Liver (tissue), 9 donors: ENCODE data around the gene KBTBD13. TPM values are rescaled to one million over a fixed set of nuclear protein-coding genes. Genes with fewer than 3 reads are reported as not detected.

Experiments used
- DNase-seq: peaks from one replicate; pipeline ENCODE4 v3.0.0-alpha.2; 2017; ENCODE audit warnings: low spot score
- H3K27ac ChIP-seq, 2 donors: one replicate each; pipeline ENCODE4 v1.7.0; 2013; ENCODE audit warnings: inconsistent platforms in 2 of 2, low read length in 2 of 2, control low read depth in 1 of 2, low read depth in 1 of 2, mild to moderate bottlenecking in 1 of 2
- H3K27me3 ChIP-seq, 4 donors: one replicate each; pipeline versions ENCODE4 v1.6.1 to v1.7.0; 2013; ENCODE audit warnings: low read length in 3 of 4, inconsistent platforms in 1 of 4, mild to moderate bottlenecking in 1 of 4, moderate library complexity in 1 of 4; ENCODE audit not compliant: control insufficient read depth in 4 of 4, insufficient read depth in 4 of 4
- H3K36me3 ChIP-seq, 4 donors: one replicate each; pipeline versions ENCODE4 v1.6.1 to v1.7.0; 2013; ENCODE audit warnings: low read length in 3 of 4, mild to moderate bottlenecking in 3 of 4, low read depth in 1 of 4, moderate library complexity in 1 of 4; ENCODE audit not compliant: control insufficient read depth in 4 of 4, insufficient read depth in 3 of 4
- H3K4me1 ChIP-seq, 4 donors: one replicate each; pipeline versions ENCODE4 v1.6.1 to v1.7.0; 2013; ENCODE audit warnings: low read length in 3 of 4, mild to moderate bottlenecking in 3 of 4, moderate library complexity in 1 of 4; ENCODE audit not compliant: control insufficient read depth in 4 of 4, insufficient read depth in 4 of 4
- H3K4me3 ChIP-seq, 3 donors: one replicate each; pipeline versions ENCODE4 v1.6.1 to v1.7.0; 2013; ENCODE audit warnings: low read length in 3 of 3, control low read depth in 1 of 3, low read depth in 1 of 3, mild to moderate bottlenecking in 1 of 3
- H3K9ac ChIP-seq, 2 donors: one replicate each; pipeline ENCODE4 v1.7.0; 2013; ENCODE audit warnings: low read length in 2 of 2, mild to moderate bottlenecking in 2 of 2, moderate library complexity in 2 of 2, control low read depth in 1 of 2, low read depth in 1 of 2
- H3K9me3 ChIP-seq, 4 donors: one replicate each; pipeline versions ENCODE4 v1.6.1 to v1.7.0; 2013; ENCODE audit warnings: low read length in 3 of 4; ENCODE audit not compliant: control insufficient read depth in 4 of 4
- EGR1 ChIP-seq, 2 donors: IDR thresholded peaks; 2 replicates each; pipeline ENCODE4 v1.6.1; 2016 to 2018; ENCODE audit warnings: antibody characterized with exemption in 2 of 2, low read depth in 2 of 2
- FOXA1 ChIP-seq: IDR thresholded peaks from 2 replicates; pipeline ENCODE4 v1.6.1; 2016; ENCODE audit warnings: antibody characterized with exemption
- FOXA2 ChIP-seq: IDR thresholded peaks from 2 replicates; pipeline ENCODE4 v1.6.1; 2016; ENCODE audit warnings: antibody characterized with exemption
- GABPA ChIP-seq, 2 donors: IDR thresholded peaks in 1 of 2; conservative IDR thresholded peaks in 1 of 2; 2 replicates each; pipeline ENCODE4 v1.6.1; 2016; ENCODE audit warnings: antibody characterized with exemption in 2 of 2, mild to moderate bottlenecking in 1 of 2, moderate library complexity in 1 of 2
- HNF4A ChIP-seq, 2 donors: conservative IDR thresholded peaks; 2 replicates each; pipeline ENCODE4 v1.6.1; 2016; ENCODE audit warnings: antibody characterized with exemption in 2 of 2, mild to moderate bottlenecking in 2 of 2
- JUND ChIP-seq, 2 donors: IDR thresholded peaks; 2 replicates each; pipeline ENCODE4 v1.6.1; 2016; ENCODE audit warnings: antibody characterized with exemption in 2 of 2
- MAX ChIP-seq: IDR thresholded peaks from 2 replicates; pipeline ENCODE4 v1.6.1; 2016; ENCODE audit warnings: antibody characterized with exemption
- NR2F2 ChIP-seq: IDR thresholded peaks from 2 replicates; pipeline ENCODE4 v1.6.1; 2016; ENCODE audit warnings: antibody characterized with exemption
- RAD21 ChIP-seq, 2 donors: IDR thresholded peaks; 2 replicates each; pipeline ENCODE4 v1.6.1; 2016; ENCODE audit warnings: antibody characterized with exemption in 2 of 2, mild to moderate bottlenecking in 2 of 2
- REST ChIP-seq: IDR thresholded peaks from 2 replicates; pipeline ENCODE4 v1.6.1; 2016; ENCODE audit warnings: antibody characterized with exemption, mild to moderate bottlenecking
- RXRA ChIP-seq, 2 donors: IDR thresholded peaks; 2 replicates each; pipeline ENCODE4 v1.6.1; 2017 to 2018; ENCODE audit warnings: antibody characterized with exemption in 2 of 2, mild to moderate bottlenecking in 1 of 2
- TAF1 ChIP-seq: conservative IDR thresholded peaks from 2 replicates; pipeline ENCODE4 v1.6.1; 2016; ENCODE audit warnings: antibody characterized with exemption, mild to moderate bottlenecking
- YY1 ChIP-seq: IDR thresholded peaks from 2 replicates; pipeline ENCODE4 v1.6.1; 2016; ENCODE audit warnings: antibody characterized with exemption, mild to moderate bottlenecking
- WGBS: extraction: QIAGEN DNeasy Blood & Tissue Kit; methylation state at CpG from one replicate; pipeline ENCODE4 v1.1.7; 2013; 5-methylcytosine and 5-hydroxymethylcytosine counted together
- polyA plus RNA-seq, 2 donors: library from polyadenylated mRNA; stranded (reverse) in 1 of 2; unstranded in 1 of 2; fragments of 200-250 nt in 1 of 2; fragments of >200 nt in 1 of 2; fragmentation: Nextera tagmentation in 1 of 2; extraction: Ambion mirVana in 1 of 2; gene quantifications; one replicate each; pipeline versions ENCODE4 v1.2.1 to v1.2.3, GENCODE V29; 2013 to 2015
- total RNA-seq, 2 donors: library from RNA; depleted of rRNA; stranded (reverse); fragments of >200 nt; gene quantifications; one replicate each; pipeline ENCODE4 v1.2.3, GENCODE V29; 2014
- TF ChIP-seq, protein P1 (sequence below): IDR thresholded peaks from 2 replicates; pipeline ENCODE4 v1.6.1; 2016; ENCODE audit warnings: antibody characterized with exemption
- TF ChIP-seq, protein P2 (sequence below): IDR thresholded peaks from 2 replicates; pipeline ENCODE4 v1.6.1; 2016; ENCODE audit warnings: antibody characterized with exemption
- donor health status: healthy.
- donor health status: healthy.
- donor health status: healthy.
- donor health status: healthy.
- donor health status: healthy.

Gene KBTBD13
- total and polyA plus RNA-seq, 4 donors = not detected

GRCh38 chr15:65062061-65062460, 14.5 kb upstream of the KBTBD13 start:
- DNase-seq = no peak
- no peak for TF ChIP-seq EGR1 (IDR thresholded peaks at IDR 0.05; ENCODE audit: low read depth in 2 of 2)
- TF ChIP-seq YY1 = no peak
- TF ChIP-seq MAX = no peak
- TF ChIP-seq RAD21 (IDR thresholded peaks at IDR 0.05) = no peak
- TF ChIP-seq FOXA1 = no peak
- no peak for TF ChIP-seq RXRA (IDR thresholded peaks at IDR 0.05)
- TF ChIP-seq, protein P1, sequence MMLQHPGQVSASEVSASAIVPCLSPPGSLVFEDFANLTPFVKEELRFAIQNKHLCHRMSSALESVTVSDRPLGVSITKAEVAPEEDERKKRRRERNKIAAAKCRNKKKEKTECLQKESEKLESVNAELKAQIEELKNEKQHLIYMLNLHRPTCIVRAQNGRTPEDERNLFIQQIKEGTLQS = no peak
- WGBS = 87% methylated on average over 5 of the region's 5 CpGs
- Histone ChIP-seq H3K9me3 (no peaks in the 10 kb centered on the region), H3K27ac (no peak overlapping the region), H3K4me3 (no peak overlapping the region), H3K9ac (no peak overlapping the region), H3K36me3 (no peaks in the 10 kb centered on the region), H3K27me3 (no peaks in the 10 kb centered on the region), H3K4me1 (no peaks in the 10 kb centered on the region)

DNA sequence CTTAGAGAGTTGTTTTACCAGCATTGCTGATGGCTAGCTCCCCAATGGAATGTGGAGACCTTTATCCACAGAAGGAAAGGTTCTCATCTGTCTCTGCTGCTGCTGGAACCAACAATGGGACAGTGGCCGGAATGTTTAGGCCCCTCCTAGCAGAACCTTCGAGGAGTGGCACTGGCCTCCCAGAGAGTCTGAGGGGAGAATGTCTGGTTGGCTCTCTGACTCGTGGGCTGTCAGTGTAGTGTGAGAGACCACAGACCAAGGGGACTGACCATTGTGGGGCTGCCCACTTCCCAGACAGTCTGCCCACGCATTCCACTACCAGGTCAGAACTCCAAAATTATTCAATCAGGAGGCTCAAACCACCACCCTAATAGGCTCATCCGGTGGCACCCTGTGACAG, 13.8 kb upstream of the KBTBD13 start:
- no peak for DNase-seq
- H3K27ac ChIP-seq = no peak overlapping the region
- H3K4me1 ChIP-seq = peaks cover 0 to 2% (median 0%) of the 10 kb centered on the region in 4 donors
- H3K36me3 ChIP-seq = no peaks in the 10 kb centered on the region
- H3K4me3 ChIP-seq = no peak overlapping the region
- no peak overlapping the region for H3K9ac ChIP-seq
- TF ChIP-seq GABPA (IDR thresholded peaks at IDR 0.05 in 1 of 2, conservative IDR thresholded peaks at IDR 0.05 in 1 of 2) = no peak
- no peak for TF ChIP-seq RAD21 (IDR thresholded peaks at IDR 0.05)
- TF ChIP-seq, protein P2, sequence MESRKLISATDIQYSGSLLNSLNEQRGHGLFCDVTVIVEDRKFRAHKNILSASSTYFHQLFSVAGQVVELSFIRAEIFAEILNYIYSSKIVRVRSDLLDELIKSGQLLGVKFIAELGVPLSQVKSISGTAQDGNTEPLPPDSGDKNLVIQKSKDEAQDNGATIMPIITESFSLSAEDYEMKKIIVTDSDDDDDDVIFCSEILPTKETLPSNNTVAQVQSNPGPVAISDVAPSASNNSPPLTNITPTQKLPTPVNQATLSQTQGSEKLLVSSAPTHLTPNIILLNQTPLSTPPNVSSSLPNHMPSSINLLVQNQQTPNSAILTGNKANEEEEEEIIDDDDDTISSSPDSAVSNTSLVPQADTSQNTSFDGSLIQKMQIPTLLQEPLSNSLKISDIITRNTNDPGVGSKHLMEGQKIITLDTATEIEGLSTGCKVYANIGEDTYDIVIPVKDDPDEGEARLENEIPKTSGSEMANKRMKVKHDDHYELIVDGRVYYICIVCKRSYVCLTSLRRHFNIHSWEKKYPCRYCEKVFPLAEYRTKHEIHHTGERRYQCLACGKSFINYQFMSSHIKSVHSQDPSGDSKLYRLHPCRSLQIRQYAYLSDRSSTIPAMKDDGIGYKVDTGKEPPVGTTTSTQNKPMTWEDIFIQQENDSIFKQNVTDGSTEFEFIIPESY = no peak
- TF ChIP-seq FOXA1 = no peak
- TF ChIP-seq EGR1 (IDR thresholded peaks at IDR 0.05; ENCODE audit: low read depth in 2 of 2) = no peak
- no peak for TF ChIP-seq NR2F2
- TF ChIP-seq REST = no peak
- no peak for TF ChIP-seq YY1
- no peak for TF ChIP-seq FOXA2
- no peak for TF ChIP-seq HNF4A (conservative IDR thresholded peaks at IDR 0.05)
- TF ChIP-seq TAF1 = no peak
- no peak for TF ChIP-seq JUND (IDR thresholded peaks at IDR 0.05)
- no peak for TF ChIP-seq RXRA (IDR thresholded peaks at IDR 0.05)
- TF ChIP-seq, protein P1 = no peak
- WGBS = 91% methylated on average over 5 of the region's 5 CpGs
- no peaks in the 10 kb centered on the region for H3K27me3 ChIP-seq
- H3K9me3 ChIP-seq = no peaks in the 10 kb centered on the region
